ENCODE results near the gene CASZ1. TPM values are rescaled to one million over a fixed set of nuclear protein-coding genes. Genes with fewer than 3 reads are reported as not detected.

The CASZ1 gene
- polyA plus RNA-seq, 3 donors, result 0.30 to 3.7 (median 0.50) TPM

GRCh38 chr1:10724511-10724910 lies 71.9 kb downstream of the CASZ1 start:
- H3K9me3 ChIP-seq (replicated peaks in 1 of 2; ENCODE audit: control insufficient read depth in 1 of 2, insufficient read depth in 1 of 2, low read length in 2 of 2), result no peaks in the 10 kb centered on the region
- no peaks in the 10 kb centered on the region for H3K27me3 ChIP-seq (ENCODE audit: control insufficient read depth in 2 of 2, insufficient read depth in 2 of 2, low read length in 2 of 2)
- H2AFZ ChIP-seq (ENCODE audit: insufficient read depth, low read depth, low read length, poor library complexity, severe bottlenecking), result no peak overlapping the region
- Mint-ChIP-seq H3K36me3 (no peaks in the 10 kb centered on the region), H3K27ac (no peak overlapping the region), H3K27me3 (ENCODE audit: low read depth in 3 of 3) (peaks cover 0 to 4% (median 2%) of the 10 kb centered on the region in 3 donors), H3K4me3 (no peak overlapping the region), H3K4me1 (no peaks in the 10 kb centered on the region), H3K9me3 (no peaks in the 10 kb centered on the region)
- H3K4me1 ChIP-seq (ENCODE audit: control insufficient read depth in 1 of 2, insufficient read depth in 2 of 2, low read length in 2 of 2), result no peaks in the 10 kb centered on the region
- H3K27ac ChIP-seq (ENCODE audit: low read depth in 1 of 2, low read length in 2 of 2), result no peak overlapping the region
- no CpG with 5 or more reads among the region's 4 CpGs for WGBS (ENCODE audit: insufficient coverage)
- intact Hi-C loops (cut with micrococcal nuclease), result no loop called here
- DNase-seq, result no peak
- no peaks in the 10 kb centered on the region for H3K79me2 ChIP-seq (ENCODE audit: insufficient read depth, low read length)
- no peaks in the 10 kb centered on the region for H4K20me1 ChIP-seq (ENCODE audit: insufficient read depth, low read length)
- no peak overlapping the region for H3K4me3 ChIP-seq (replicated peaks in 1 of 3; ENCODE audit: low read depth in 2 of 3, low read length in 3 of 3)
- H3K4me2 ChIP-seq (replicated peaks; ENCODE audit: extremely low read depth, low read length, poor library complexity, severe bottlenecking), result no peak overlapping the region
- TF ChIP-seq CTCF (IDR thresholded peaks at IDR 0.05), result no peak
- H3K36me3 ChIP-seq (replicated peaks in 1 of 2; ENCODE audit: control insufficient read depth in 1 of 2, insufficient read depth in 2 of 2, low read length in 2 of 2), result no peaks in the 10 kb centered on the region
- no peak overlapping the region for H3K9ac ChIP-seq (ENCODE audit: insufficient read depth, low read length, poor library complexity, severe bottlenecking)

GRCh38 chr1:10724052-10724494 lies 72.4 kb downstream of the CASZ1 start:
- Histone ChIP-seq H3K4me2 (replicated peaks; ENCODE audit: extremely low read depth, low read length, poor library complexity, severe bottlenecking) (no peak overlapping the region), H3K9me3 (replicated peaks in 1 of 2; ENCODE audit: control insufficient read depth in 1 of 2, insufficient read depth in 1 of 2, low read length in 2 of 2) (no peaks in the 10 kb centered on the region), H3K79me2 (ENCODE audit: insufficient read depth, low read length) (no peaks in the 10 kb centered on the region), H3K4me1 (ENCODE audit: control insufficient read depth in 1 of 2, insufficient read depth in 2 of 2, low read length in 2 of 2) (no peaks in the 10 kb centered on the region), H2AFZ (ENCODE audit: insufficient read depth, low read depth, low read length, poor library complexity, severe bottlenecking) (no peak overlapping the region), H3K9ac (ENCODE audit: insufficient read depth, low read length, poor library complexity, severe bottlenecking) (no peak overlapping the region), H3K27ac (ENCODE audit: low read depth in 1 of 2, low read length in 2 of 2) (no peak overlapping the region), H3K36me3 (replicated peaks in 1 of 2; ENCODE audit: control insufficient read depth in 1 of 2, insufficient read depth in 2 of 2, low read length in 2 of 2) (no peaks in the 10 kb centered on the region), H3K27me3 (ENCODE audit: control insufficient read depth in 2 of 2, insufficient read depth in 2 of 2, low read length in 2 of 2) (no peaks in the 10 kb centered on the region), H4K20me1 (ENCODE audit: insufficient read depth, low read length) (no peaks in the 10 kb centered on the region), H3K4me3 (replicated peaks in 1 of 3; ENCODE audit: low read depth in 2 of 3, low read length in 3 of 3) (no peak overlapping the region)
- Mint-ChIP-seq H3K27me3 (ENCODE audit: low read depth in 3 of 3) (peaks cover 0 to 6% (median 3%) of the 10 kb centered on the region in 3 donors), H3K36me3 (no peaks in the 10 kb centered on the region), H3K4me1 (no peaks in the 10 kb centered on the region), H3K4me3 (no peak overlapping the region), H3K27ac (no peak overlapping the region), H3K9me3 (no peaks in the 10 kb centered on the region)
- intact Hi-C loops (cut with micrococcal nuclease), result no loop called here
- 70% methylated on average over 7 of the region's 12 CpGs for WGBS (ENCODE audit: insufficient coverage)
- no peak for DNase-seq
- TF ChIP-seq CTCF (IDR thresholded peaks at IDR 0.05), result no peak

Data from CD14-positive monocyte (primary cell).